ENCODE measurements around the gene GCN1. TPM values are rescaled to one million over a fixed set of nuclear protein-coding genes. Genes with fewer than 3 reads are reported as not detected.

The GCN1 gene
- total RNA-seq, 6 experiments from 2014 or later = 29.9 to 62.8 (median 39.4) TPM

DNA sequence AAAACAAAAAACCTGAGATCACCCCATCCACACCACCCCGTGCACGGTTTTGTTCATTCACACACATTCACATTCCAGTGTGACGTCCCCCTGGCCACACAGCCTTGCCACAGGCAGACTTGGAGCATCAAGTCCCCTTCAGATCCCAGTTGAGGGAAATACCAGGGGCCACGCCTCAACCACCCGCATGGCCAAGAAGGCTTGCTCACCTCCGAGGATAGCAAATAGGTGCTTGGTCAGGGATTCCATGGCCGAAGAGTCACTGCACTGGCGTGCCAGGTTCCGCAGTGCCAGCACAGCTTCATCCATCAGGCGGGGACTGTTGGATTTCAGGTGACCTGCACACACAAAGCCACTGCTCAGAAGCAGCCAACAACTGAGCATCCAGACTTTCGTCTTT, 19.0 kb downstream of the GCN1 start:
- ATAC-seq (no peak), DNase-seq (no peak)
- Histone ChIP-seq H3K27me3 (no peaks in the 10 kb centered on the region), H3K9me3 (no peaks in the 10 kb centered on the region), H3K36me3 (peaks cover 0 to 95% (median 58%) of the 10 kb centered on the region in 4 donors), H3K4me3 (no peak overlapping the region), H3K4me1 (no peaks in the 10 kb centered on the region), H3K27ac (no peak overlapping the region)
- intact Hi-C loops (cut with DNase I) = no loop called here
- TF ChIP-seq, protein P1, sequence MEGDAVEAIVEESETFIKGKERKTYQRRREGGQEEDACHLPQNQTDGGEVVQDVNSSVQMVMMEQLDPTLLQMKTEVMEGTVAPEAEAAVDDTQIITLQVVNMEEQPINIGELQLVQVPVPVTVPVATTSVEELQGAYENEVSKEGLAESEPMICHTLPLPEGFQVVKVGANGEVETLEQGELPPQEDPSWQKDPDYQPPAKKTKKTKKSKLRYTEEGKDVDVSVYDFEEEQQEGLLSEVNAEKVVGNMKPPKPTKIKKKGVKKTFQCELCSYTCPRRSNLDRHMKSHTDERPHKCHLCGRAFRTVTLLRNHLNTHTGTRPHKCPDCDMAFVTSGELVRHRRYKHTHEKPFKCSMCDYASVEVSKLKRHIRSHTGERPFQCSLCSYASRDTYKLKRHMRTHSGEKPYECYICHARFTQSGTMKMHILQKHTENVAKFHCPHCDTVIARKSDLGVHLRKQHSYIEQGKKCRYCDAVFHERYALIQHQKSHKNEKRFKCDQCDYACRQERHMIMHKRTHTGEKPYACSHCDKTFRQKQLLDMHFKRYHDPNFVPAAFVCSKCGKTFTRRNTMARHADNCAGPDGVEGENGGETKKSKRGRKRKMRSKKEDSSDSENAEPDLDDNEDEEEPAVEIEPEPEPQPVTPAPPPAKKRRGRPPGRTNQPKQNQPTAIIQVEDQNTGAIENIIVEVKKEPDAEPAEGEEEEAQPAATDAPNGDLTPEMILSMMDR (IDR thresholded peaks at IDR 0.05) = no peak
- TF ChIP-seq POLR2A (IDR thresholded peaks at IDR 0.05) = no peak
- WGBS (ENCODE audit: insufficient coverage, low coverage, low lambda C conversion rate, missing lambda C conversion rate) = 96% methylated on average over 10 of the region's 11 CpGs

DNA sequence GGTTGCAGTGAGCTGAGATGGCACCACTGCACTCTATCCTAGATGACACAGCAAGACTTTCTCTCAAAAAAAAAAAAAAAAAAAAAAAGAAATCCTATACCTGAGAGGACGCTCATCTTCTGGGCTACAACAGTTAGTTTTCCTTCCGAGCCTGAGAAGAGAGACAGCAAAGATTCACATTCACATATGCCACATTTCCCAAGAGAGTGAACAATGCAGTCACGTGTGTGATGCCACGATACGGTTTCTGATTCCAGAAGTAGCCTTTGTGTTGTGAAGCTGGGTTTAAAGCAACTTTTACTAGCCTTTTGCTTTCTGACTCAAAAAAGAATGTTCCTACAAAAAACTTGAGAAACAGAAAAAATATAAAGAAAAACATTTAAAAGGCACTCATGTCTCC, 19.5 kb downstream of the GCN1 start:
- WGBS (ENCODE audit: insufficient coverage, low coverage, low lambda C conversion rate, missing lambda C conversion rate) = 90% methylated on average over 5 of the region's 5 CpGs
- H3K36me3 ChIP-seq = peaks cover 0 to 97% (median 59%) of the 10 kb centered on the region in 4 donors
- H3K27ac ChIP-seq = no peak overlapping the region
- TF ChIP-seq POLR2A (IDR thresholded peaks at IDR 0.05) = no peak
- TF ChIP-seq, protein P1 (IDR thresholded peaks at IDR 0.05) = no peak
- ATAC-seq = no peak
- intact Hi-C loops (cut with DNase I) = no loop called here
- H3K27me3 ChIP-seq = no peaks in the 10 kb centered on the region
- no peaks in the 10 kb centered on the region for H3K9me3 ChIP-seq
- no peaks in the 10 kb centered on the region for H3K4me1 ChIP-seq
- H3K4me3 ChIP-seq = no peak overlapping the region
- DNase-seq = no peak

DNA sequence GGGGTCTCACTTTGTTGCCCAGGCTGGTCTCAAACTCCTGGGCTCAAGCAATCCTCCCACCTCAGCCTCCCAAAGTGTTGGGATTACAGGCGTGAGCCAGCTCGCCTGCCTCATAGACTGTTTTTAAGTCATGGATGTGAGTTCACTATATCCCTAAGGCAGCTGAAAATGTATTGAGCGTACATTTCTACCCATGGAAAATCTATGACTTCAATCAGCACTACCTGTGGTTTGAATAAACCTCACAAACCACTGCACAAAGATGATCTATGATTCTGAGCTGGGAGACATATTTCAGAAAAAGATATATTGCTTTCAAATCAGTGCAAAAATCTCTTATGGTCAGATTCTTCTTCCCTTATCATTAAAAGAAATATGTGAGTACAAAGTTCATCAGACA, 22.5 kb downstream of the GCN1 start:
- DNase-seq (no peak), ATAC-seq (no peak)
- WGBS (ENCODE audit: insufficient coverage, low coverage, low lambda C conversion rate, missing lambda C conversion rate) = 93% methylated on average over 3 of the region's 3 CpGs

DNA sequence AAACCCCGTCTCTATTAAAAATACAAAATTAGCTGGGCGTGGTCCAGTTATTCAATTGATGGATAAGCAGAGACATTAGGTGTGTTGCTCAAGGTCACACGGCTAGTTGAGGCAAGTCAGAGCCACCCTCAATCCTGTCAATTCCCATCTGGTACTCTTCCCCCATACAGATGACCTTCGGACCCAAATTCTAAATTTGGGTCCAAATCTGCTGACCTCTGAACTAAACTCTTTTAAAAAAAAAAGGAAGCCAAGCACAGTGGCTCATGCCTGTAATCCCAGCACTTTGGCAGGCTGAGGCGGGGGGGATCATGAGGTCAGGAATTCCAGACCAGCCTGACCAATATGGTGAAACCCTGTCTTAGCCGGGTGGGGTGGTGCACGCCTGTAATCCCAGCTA, 23.9 kb downstream of the GCN1 start:
- Histone ChIP-seq H3K4me3 (no peak overlapping the region), H3K9me3 (no peaks in the 10 kb centered on the region), H3K27me3 (no peaks in the 10 kb centered on the region), H3K27ac (no peak overlapping the region), H3K4me1 (no peaks in the 10 kb centered on the region), H3K36me3 (peaks cover 0 to 78% (median 45%) of the 10 kb centered on the region in 4 donors)
- peak in 1 of 4 donors; percentile 38 for ATAC-seq
- DNase-seq = no peak
- WGBS (ENCODE audit: insufficient coverage, low coverage, low lambda C conversion rate, missing lambda C conversion rate) = 47% methylated on average over 3 of the region's 7 CpGs
- intact Hi-C loops (cut with DNase I) = no loop called here
- TF ChIP-seq POLR2A (IDR thresholded peaks at IDR 0.05) = no peak
- TF ChIP-seq, protein P1 (IDR thresholded peaks at IDR 0.05) = no peak

More for the DNA sequence above, 22.5 kb downstream of the GCN1 start:
- no peaks in the 10 kb centered on the region for H3K9me3 ChIP-seq
- no peaks in the 10 kb centered on the region for H3K27me3 ChIP-seq
- no peak overlapping the region for H3K27ac ChIP-seq
- no peak overlapping the region for H3K4me3 ChIP-seq
- intact Hi-C loops (cut with DNase I) = no loop called here
- TF ChIP-seq, protein P1 (IDR thresholded peaks at IDR 0.05) = no peak
- no peak for TF ChIP-seq POLR2A (IDR thresholded peaks at IDR 0.05)
- H3K4me1 ChIP-seq = no peaks in the 10 kb centered on the region
- peaks cover 0 to 90% (median 53%) of the 10 kb centered on the region in 4 donors for H3K36me3 ChIP-seq

DNA sequence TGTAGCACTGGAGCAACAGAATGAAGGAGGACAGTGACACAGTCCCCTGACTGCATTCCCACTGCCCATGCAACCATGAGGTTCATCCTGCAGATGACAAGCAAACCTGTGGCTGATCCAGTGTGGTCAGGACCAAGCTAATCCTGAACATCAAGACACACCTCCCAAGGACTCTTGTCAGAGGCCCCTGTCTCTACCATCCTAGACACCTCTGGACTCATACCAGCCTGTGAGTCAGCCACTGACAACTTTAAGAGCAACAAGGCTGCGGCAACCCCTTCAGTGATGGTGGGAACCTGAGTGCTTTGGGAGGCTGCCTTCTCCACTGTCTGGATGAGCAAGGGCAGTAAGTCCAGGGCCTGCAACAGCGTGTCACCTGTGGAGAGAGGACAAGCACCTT, 24.6 kb downstream of the GCN1 start:
- H3K27ac ChIP-seq = no peak overlapping the region
- H3K4me3 ChIP-seq = no peak overlapping the region
- intact Hi-C loops (cut with DNase I) = no loop called here
- 100% methylated on average over 2 of the region's 2 CpGs for WGBS (ENCODE audit: insufficient coverage, low coverage, low lambda C conversion rate, missing lambda C conversion rate)
- no peaks in the 10 kb centered on the region for H3K4me1 ChIP-seq
- no peak for ATAC-seq
- no peak for TF ChIP-seq POLR2A (IDR thresholded peaks at IDR 0.05)
- TF ChIP-seq, protein P1 (IDR thresholded peaks at IDR 0.05) = no peak
- no peaks in the 10 kb centered on the region for H3K9me3 ChIP-seq
- DNase-seq = no peak
- no peaks in the 10 kb centered on the region for H3K27me3 ChIP-seq
- H3K36me3 ChIP-seq = peaks cover 0 to 76% (median 45%) of the 10 kb centered on the region in 4 donors
